Measurements from ENCODE around the gene FOXK1.
A peak's percentile ranks its signal among the peaks of the same experiment; 100 is the strongest.

FOXK1 gene

GRCh38 chr7:4714161-4714700, 32.1 kb downstream of the FOXK1 start:
- no peak for TF ChIP-seq CTCF (IDR thresholded peaks at IDR 0.05; ENCODE audit: low read length, missing control alignments)
- no peak overlapping the region for H3K4me3 ChIP-seq (replicated peaks; ENCODE audit: low read depth, low read length)
- no peak for DNase-seq (ENCODE audit: low read depth)

GRCh38 chr7:4714767-4715409, 32.8 kb downstream of the FOXK1 start:
- no peak for DNase-seq (ENCODE audit: low read depth)
- peak overlapping the region; percentile 22 for H3K4me3 ChIP-seq (replicated peaks; ENCODE audit: low read depth, low read length)
- no peak for TF ChIP-seq CTCF (IDR thresholded peaks at IDR 0.05; ENCODE audit: low read length, missing control alignments)

DNA sequence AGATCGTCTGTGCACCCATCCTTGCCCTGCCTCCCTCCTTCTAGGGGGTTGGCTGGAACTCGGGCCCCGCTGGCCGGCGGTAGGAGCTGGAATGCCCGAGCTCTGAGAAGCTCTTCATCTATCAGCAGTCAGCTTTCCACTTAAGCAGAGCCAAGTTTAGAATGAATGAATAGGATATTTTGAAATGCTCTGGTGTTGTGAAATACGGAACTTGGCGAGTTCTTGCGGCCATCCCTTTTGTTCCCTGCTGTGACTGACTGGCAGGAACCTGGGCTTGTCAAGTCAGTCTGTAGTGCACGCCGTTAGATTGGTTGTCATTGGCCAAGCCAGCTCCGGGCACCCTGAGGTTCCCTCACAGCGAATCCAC, 33.3 kb downstream of the FOXK1 start:
- no peak overlapping the region for H3K4me3 ChIP-seq (replicated peaks; ENCODE audit: low read depth, low read length)
- DNase-seq (ENCODE audit: low read depth): peak; percentile 96
- no peak for TF ChIP-seq CTCF (IDR thresholded peaks at IDR 0.05; ENCODE audit: low read length, missing control alignments)

DNA sequence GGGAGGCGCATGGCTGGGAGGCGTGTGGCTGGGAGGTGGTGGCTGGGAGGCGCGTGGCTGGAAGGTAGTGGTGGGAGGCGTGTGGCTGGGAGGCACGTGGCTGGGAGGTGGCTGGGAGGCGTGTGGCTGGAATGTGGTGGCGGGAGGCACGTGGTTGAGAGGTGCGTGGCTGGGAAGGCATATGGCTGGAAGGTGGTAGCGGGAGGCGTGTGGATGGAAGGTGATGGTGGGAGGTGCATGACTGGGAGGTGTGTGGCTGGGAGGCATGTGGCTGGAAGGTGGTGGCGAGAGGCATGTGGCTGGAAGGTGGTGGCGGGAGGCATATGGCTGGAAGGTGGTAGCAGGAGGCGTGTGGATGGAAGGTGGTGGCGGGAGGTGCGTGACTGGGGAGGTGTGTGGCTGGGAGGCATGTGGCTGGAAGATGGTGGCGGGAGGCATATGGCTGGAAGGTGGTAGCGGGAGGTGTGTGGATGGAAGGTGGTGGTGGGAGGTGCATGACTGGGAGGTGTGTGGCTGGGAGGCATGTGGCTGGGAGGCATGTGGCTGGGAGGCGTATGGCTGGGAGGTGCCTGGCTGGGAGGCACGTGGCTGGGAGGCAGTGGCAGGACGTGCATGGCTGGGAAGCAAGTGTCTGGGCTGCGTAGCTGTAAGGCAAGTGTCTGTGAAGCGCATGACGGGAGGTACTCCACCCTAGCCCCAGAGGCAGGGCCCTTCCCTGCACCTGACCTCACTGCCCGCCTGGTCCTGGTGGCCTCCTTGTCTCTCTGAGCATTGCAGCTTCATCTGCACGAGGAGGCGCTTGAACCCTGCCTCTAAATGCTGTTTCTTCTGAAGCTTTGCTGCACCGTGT, 35.1 kb downstream of the FOXK1 start:
- no peak overlapping the region for H3K4me3 ChIP-seq (replicated peaks; ENCODE audit: low read depth, low read length)
- TF ChIP-seq CTCF (IDR thresholded peaks at IDR 0.05; ENCODE audit: low read length, missing control alignments): no peak
- no peak for DNase-seq (ENCODE audit: low read depth)

GRCh38 chr7:4718075-4718474, 36.0 kb downstream of the FOXK1 start:
- no peak overlapping the region for H3K4me3 ChIP-seq (replicated peaks; ENCODE audit: low read depth, low read length)
- no peak for DNase-seq (ENCODE audit: low read depth)
- TF ChIP-seq CTCF (IDR thresholded peaks at IDR 0.05; ENCODE audit: low read length, missing control alignments): no peak

DNA sequence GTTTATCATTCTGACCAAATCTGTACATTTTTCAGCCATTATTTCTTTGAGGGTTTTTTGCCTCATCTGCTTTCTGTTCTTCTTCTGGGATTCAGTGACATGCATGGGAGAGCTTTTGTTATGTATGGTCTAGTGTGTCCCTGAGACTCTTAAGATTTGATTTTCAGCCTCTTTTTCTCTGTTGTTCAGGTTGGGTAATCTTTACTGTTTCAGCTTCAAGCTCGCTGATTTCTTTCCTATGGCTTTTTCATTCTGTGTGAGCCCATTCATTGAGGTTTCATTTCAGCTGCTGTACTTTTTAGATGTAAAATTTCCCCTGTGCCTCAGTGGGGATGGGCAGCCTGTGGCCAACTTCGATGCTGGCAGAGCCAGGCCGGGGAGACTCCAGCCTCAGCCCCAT, 38.1 kb downstream of the FOXK1 start:
- DNase-seq (ENCODE audit: low read depth): no peak
- H3K4me3 ChIP-seq (replicated peaks; ENCODE audit: low read depth, low read length): no peak overlapping the region
- no peak for TF ChIP-seq CTCF (IDR thresholded peaks at IDR 0.05; ENCODE audit: low read length, missing control alignments)

All from fibroblast of pulmonary artery (primary cell).